ENCODE results near the gene FYTTD1.

DNA sequence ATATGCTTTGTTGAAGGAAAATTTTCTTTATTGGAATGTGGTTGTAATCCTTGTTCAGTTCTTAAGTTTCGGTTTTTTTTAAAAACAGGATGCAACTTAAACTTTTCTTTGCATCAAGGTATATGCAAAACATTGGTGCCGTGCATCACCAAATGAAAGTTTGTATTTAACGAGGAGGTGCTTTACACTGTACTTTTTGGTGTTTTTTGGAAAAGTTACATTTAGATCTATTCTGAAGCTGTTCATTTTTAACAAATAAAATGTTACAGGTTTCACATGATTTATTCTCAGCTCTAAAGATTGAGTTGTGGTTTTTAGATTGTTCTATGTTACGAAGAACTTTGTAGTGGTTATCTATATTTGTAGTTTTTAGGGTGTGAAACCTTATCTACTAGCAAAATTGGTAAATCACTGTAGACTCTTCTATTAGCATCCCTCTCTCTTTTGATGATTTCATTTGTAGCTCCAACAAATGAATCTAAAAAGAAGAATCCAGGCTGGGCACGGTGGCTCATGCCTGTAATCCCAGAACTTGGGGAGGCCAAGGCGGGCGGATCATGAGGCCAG is 34.4 kb downstream of the FYTTD1 start:
- TF ChIP-seq POLR2A (IDR thresholded peaks at IDR 0.05), result no peak
- TF ChIP-seq, protein P1, sequence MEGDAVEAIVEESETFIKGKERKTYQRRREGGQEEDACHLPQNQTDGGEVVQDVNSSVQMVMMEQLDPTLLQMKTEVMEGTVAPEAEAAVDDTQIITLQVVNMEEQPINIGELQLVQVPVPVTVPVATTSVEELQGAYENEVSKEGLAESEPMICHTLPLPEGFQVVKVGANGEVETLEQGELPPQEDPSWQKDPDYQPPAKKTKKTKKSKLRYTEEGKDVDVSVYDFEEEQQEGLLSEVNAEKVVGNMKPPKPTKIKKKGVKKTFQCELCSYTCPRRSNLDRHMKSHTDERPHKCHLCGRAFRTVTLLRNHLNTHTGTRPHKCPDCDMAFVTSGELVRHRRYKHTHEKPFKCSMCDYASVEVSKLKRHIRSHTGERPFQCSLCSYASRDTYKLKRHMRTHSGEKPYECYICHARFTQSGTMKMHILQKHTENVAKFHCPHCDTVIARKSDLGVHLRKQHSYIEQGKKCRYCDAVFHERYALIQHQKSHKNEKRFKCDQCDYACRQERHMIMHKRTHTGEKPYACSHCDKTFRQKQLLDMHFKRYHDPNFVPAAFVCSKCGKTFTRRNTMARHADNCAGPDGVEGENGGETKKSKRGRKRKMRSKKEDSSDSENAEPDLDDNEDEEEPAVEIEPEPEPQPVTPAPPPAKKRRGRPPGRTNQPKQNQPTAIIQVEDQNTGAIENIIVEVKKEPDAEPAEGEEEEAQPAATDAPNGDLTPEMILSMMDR (IDR thresholded peaks at IDR 0.05), result no peak

All from ovary (tissue), 3 donors.